Measurements from ENCODE around the gene ZDHHC20.

Gene ZDHHC20

GRCh38 chr13:21361706-21362105, 97.4 kb downstream of the ZDHHC20 start:
- no peak for DNase-seq (ENCODE audit: low read depth)

GRCh38 chr13:21361123-21361522, 98.0 kb downstream of the ZDHHC20 start:
- DNase-seq (ENCODE audit: low read depth) = no peak

GRCh38 chr13:21360463-21360862, 98.6 kb downstream of the ZDHHC20 start:
- DNase-seq (ENCODE audit: low read depth) = no peak

- DNase-seq (ENCODE audit: low read depth) = no peak
Measured at GRCh38 chr13:21359855-21360254, 99.2 kb downstream of the ZDHHC20 start.

GRCh38 chr13:21355304-21355703, 103.8 kb downstream of the ZDHHC20 start:
- no peak for DNase-seq (ENCODE audit: low read depth)

- no peak for DNase-seq (ENCODE audit: low read depth)
Measured at GRCh38 chr13:21354721-21355120, 104.4 kb downstream of the ZDHHC20 start.

GRCh38 chr13:21348488-21349120, 110.5 kb downstream of the ZDHHC20 start:
- DNase-seq (ENCODE audit: low read depth) = no peak

GRCh38 chr13:21347753-21348318, 111.3 kb downstream of the ZDHHC20 start:
- no peak for DNase-seq (ENCODE audit: low read depth)

- no peak for DNase-seq (ENCODE audit: low read depth)
Measured at GRCh38 chr13:21344662-21345176, 114.4 kb downstream of the ZDHHC20 start.

- no peak for DNase-seq (ENCODE audit: low read depth)
Measured at GRCh38 chr13:21343659-21344058, 115.4 kb downstream of the ZDHHC20 start.

GRCh38 chr13:21342699-21343442, 116.2 kb downstream of the ZDHHC20 start:
- no peak for DNase-seq (ENCODE audit: low read depth)

GRCh38 chr13:21341637-21342422, 117.3 kb downstream of the ZDHHC20 start:
- no peak for DNase-seq (ENCODE audit: low read depth)

- no peak for DNase-seq (ENCODE audit: low read depth)
Measured at GRCh38 chr13:21338639-21339278, 120.3 kb downstream of the ZDHHC20 start.

- no peak for DNase-seq (ENCODE audit: low read depth)
Measured at GRCh38 chr13:21338156-21338555, 120.9 kb downstream of the ZDHHC20 start.

- no peak for DNase-seq (ENCODE audit: low read depth)
Measured at GRCh38 chr13:21336609-21337349, 122.3 kb downstream of the ZDHHC20 start.

- no peak for DNase-seq (ENCODE audit: low read depth)
Measured at GRCh38 chr13:21333186-21333585, 125.9 kb downstream of the ZDHHC20 start.

GRCh38 chr13:21330126-21330861, 128.8 kb downstream of the ZDHHC20 start:
- DNase-seq (ENCODE audit: low read depth) = no peak

GRCh38 chr13:21328836-21329477, 130.1 kb downstream of the ZDHHC20 start:
- DNase-seq (ENCODE audit: low read depth) = no peak

GRCh38 chr13:21328201-21328600, 130.9 kb downstream of the ZDHHC20 start:
- no peak for DNase-seq (ENCODE audit: low read depth)
